ENCODE data around the gene DIPK2B. TPM values are rescaled to one million over a fixed set of nuclear protein-coding genes. Genes with fewer than 3 reads are reported as not detected.

DIPK2B gene
- total and polyA plus RNA-seq, 10 of the 15 experiments (the other 5 are each of a cell fraction or from before 2014, with no cell fraction given): not detected

DNA sequence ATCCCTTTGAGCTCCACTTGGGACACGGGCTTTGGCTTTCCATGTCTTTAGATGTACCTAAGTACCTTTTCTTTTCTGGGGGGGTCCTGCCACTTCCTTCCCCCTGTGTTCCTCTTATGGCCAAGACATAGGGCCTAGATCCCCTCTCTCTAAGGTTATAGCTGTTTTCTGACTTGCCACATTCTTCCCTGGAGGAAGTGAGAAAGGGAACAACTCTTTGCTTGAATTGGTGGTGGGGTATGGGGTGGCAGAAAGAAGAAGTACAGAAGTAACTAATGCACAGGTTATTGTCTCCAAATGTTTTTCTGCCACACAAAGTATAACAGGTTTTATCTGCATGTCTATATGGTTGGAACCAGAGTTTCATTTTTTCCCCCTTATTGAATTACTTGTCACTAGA is 29.7 kb upstream of the DIPK2B start:
- Histone ChIP-seq H3K27me3 (replicated peaks in 1 of 2; ENCODE audit: control insufficient read depth in 2 of 2, insufficient read depth in 2 of 2, low read length in 1 of 2) (no peaks in the 10 kb centered on the region), H3K79me2 (ENCODE audit: control insufficient read depth, insufficient read depth, low read length) (no peaks in the 10 kb centered on the region), H3K4me3 (no peak overlapping the region), H3K36me3 (ENCODE audit: control insufficient read depth in 2 of 2, insufficient read depth in 2 of 2, low read length in 1 of 2) (no peaks in the 10 kb centered on the region), H3K9me3 (replicated peaks; ENCODE audit: control insufficient read depth, insufficient read depth, low read length) (no peaks in the 10 kb centered on the region), H2AFZ (ENCODE audit: control insufficient read depth, low read depth, low read length) (no peak overlapping the region), H3K4me2 (ENCODE audit: control insufficient read depth, insufficient read depth) (no peak overlapping the region), H4K20me1 (ENCODE audit: control insufficient read depth, insufficient read depth) (no peaks in the 10 kb centered on the region), H3K9ac (ENCODE audit: control insufficient read depth, insufficient read depth, low read length) (no peak overlapping the region), H3K27ac (ENCODE audit: control insufficient read depth, insufficient read depth) (no peak overlapping the region), H3K4me1 (ENCODE audit: control insufficient read depth, insufficient read depth, low read length) (no peaks in the 10 kb centered on the region)
- intact Hi-C loops (cut with micrococcal nuclease; ENCODE audit: unreplicated experiment) (no loop called here), in situ Hi-C loops (cut with MboI) (no loop called here)
- FAIRE-seq (no peak), DNase-seq (ENCODE audit: low read depth, low spot score) (no peak), ATAC-seq (no peak)
- TF ChIP-seq SUZ12 (IDR thresholded peaks at IDR 0.05; ENCODE audit: unreplicated experiment): no peak
- TF ChIP-seq, protein P1, sequence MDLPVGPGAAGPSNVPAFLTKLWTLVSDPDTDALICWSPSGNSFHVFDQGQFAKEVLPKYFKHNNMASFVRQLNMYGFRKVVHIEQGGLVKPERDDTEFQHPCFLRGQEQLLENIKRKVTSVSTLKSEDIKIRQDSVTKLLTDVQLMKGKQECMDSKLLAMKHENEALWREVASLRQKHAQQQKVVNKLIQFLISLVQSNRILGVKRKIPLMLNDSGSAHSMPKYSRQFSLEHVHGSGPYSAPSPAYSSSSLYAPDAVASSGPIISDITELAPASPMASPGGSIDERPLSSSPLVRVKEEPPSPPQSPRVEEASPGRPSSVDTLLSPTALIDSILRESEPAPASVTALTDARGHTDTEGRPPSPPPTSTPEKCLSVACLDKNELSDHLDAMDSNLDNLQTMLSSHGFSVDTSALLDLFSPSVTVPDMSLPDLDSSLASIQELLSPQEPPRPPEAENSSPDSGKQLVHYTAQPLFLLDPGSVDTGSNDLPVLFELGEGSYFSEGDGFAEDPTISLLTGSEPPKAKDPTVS (IDR thresholded peaks at IDR 0.05; ENCODE audit: low read depth, low read length): no peak
- TF ChIP-seq PKNOX1 (IDR thresholded peaks at IDR 0.05): no peak
- no peak for TF ChIP-seq CTCF (IDR thresholded peaks at IDR 0.05 in 2 of 3, conservative IDR thresholded peaks at IDR 0.05 in 1 of 3; ENCODE audit: control insufficient read depth in 2 of 3, extremely low read depth in 1 of 3, insufficient read depth in 1 of 3, low read depth in 3 of 3, low read length in 3 of 3)
- ChIA-PET CTCF (no interaction called here), POLR2A (no interaction called here), SMC1A (ENCODE audit: uncharacterized antibody, unreplicated experiment) (no interaction called here), RAD21 (ENCODE audit: unreplicated experiment) (no interaction called here)
- BruUV-seq (replicated peaks): no TSS peak
- WGBS (ENCODE audit: insufficient coverage, insufficient replicate concordance, low lambda C conversion rate, missing lambda C conversion rate): 6% methylated on average over 1 of the region's 1 CpG

Measured in GM12878 (cell line).